Vagina (tissue), 2 donors: ENCODE results near the gene GRK5.

Experiments
- CTCF ChIP-seq, 3 experiments: fragments of 450-650 bp in 2 of 3; fragments of 200-600 bp in 1 of 3; sonication (generic) in 1 of 3; IDR thresholded peaks; one replicate each; pipeline ENCODE4 v1.5.1; 2017 to 2019; ENCODE audit warnings: antibody characterized with exemption in 3 of 3, mild to moderate bottlenecking in 2 of 3, moderate library complexity in 2 of 3
- POLR2A ChIP-seq, 2 donors: fragments of 450-650 bp; IDR thresholded peaks; one replicate each; pipeline ENCODE4 v1.6.1; 2017; ENCODE audit warnings: antibody characterized with exemption in 2 of 2, mild to moderate bottlenecking in 2 of 2, moderate library complexity in 2 of 2

GRCh38 chr10:119383174-119383856 is 175.9 kb downstream of the GRK5 start:
- no peak for TF ChIP-seq POLR2A (IDR thresholded peaks at IDR 0.05)
- no peak for TF ChIP-seq CTCF (IDR thresholded peaks at IDR 0.05)
